ENCODE measurements around the gene ANKH. TPM values are rescaled to one million over a fixed set of nuclear protein-coding genes. Genes with fewer than 3 reads are reported as not detected.
"Not testable (repeated sequence)": the region's sequence is repeated elsewhere in the genome, so short reads cannot be mapped to it uniquely, and the experiment has no call there.

The ANKH gene
- total and polyA plus RNA-seq, 3 experiments from 2014 or later: 47.0 to 80.5 (median 80.0) TPM

DNA sequence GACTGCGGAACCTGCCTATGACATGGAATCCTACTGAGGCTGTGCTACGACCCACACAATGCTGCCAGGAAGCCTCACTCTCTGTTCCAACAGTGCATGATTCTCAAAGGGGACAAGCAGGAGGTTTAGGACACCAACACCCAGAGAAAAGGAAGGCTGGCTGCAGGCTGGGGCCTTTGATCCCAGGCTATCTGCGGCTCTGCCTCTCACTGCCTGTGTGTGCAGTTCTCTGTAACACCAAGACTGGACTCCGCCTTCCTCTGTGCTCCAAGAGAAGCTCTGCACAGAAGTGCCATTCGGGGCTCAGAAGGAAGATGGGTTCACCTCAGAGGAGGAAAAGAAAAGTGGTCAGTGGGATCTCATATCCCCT lies 20.5 kb downstream of the ANKH start:
- Histone ChIP-seq H3K4me3 (ENCODE audit: low read length) (no peak overlapping the region), H3K9me3 (ENCODE audit: low read length) (no peaks in the 10 kb centered on the region), H3K27me3 (ENCODE audit: insufficient read depth, low read length, poor library complexity, severe bottlenecking) (no peaks in the 10 kb centered on the region), H3K27ac (ENCODE audit: low read depth, low read length) (no peak overlapping the region), H3K4me1 (ENCODE audit: insufficient read depth, low read length) (no peaks in the 10 kb centered on the region), H3K36me3 (ENCODE audit: insufficient read depth, low read length) (no peaks in the 10 kb centered on the region)
- POLR2A ChIA-PET: no interaction called here
- Mint-ChIP-seq H3K27ac (peak overlapping the region in 3 of 8 donors; percentile 23 to 78 (median 60)), H3K9me3 (no peaks in the 10 kb centered on the region), H3K4me3 (no peak overlapping the region), H3K4me1 (peaks cover 33 to 52% (median 41%) of the 10 kb centered on the region in 3 donors), H3K36me3 (peaks cover 5 to 48% (median 17%) of the 10 kb centered on the region in 3 donors), H3K27me3 (peaks cover 0 to 3% of the 10 kb centered on the region in 2 donors)
- CTCF ChIA-PET: no interaction called here
- DNase-seq: no peak

DNA sequence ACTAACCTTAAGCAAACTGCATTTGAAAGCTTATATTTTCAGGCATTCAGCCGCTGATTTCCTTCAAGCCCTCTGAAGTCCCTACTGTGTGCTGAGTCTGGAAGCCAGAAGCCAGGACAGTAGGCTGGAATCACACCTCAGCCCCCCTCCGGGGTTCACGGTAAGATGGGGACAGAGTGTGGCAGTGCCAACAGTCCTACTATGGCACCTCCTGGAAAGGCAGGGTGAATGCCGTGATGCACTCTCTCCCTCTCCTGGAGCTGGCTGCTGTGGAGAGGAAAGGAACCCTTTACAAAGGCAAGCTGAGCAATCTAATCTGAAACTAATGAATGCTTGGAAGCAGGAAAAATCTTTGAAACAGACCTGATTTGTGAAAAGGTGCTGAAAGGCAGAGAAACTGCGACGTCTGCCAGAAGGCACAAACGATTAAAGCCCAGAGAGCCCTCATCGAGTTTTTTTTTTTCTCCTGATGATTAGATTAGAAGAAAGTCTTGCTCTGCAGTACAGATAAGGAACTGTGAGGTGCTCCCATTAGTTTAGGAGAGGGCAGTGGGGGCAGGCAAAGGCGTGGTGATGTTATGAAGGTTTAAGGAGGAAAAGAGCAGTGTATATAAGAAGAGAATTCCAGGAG lies 21.0 kb downstream of the ANKH start:
- Histone ChIP-seq H3K36me3 (ENCODE audit: insufficient read depth, low read length) (no peaks in the 10 kb centered on the region), H3K9me3 (ENCODE audit: low read length) (no peaks in the 10 kb centered on the region), H3K4me3 (ENCODE audit: low read length) (no peak overlapping the region), H3K27me3 (ENCODE audit: insufficient read depth, low read length, poor library complexity, severe bottlenecking) (no peaks in the 10 kb centered on the region), H3K4me1 (ENCODE audit: insufficient read depth, low read length) (no peaks in the 10 kb centered on the region), H3K27ac (ENCODE audit: low read depth, low read length) (no peak overlapping the region)
- Mint-ChIP-seq H3K4me3 (no peak overlapping the region), H3K9me3 (no peaks in the 10 kb centered on the region), H3K36me3 (peaks cover 5 to 50% (median 17%) of the 10 kb centered on the region in 3 donors), H3K4me1 (peaks cover 33 to 49% (median 37%) of the 10 kb centered on the region in 3 donors), H3K27ac (peak overlapping the region in 2 of 8 donors; percentile 60 to 78), H3K27me3 (peaks cover 0 to 3% of the 10 kb centered on the region in 2 donors)
- DNase-seq: no peak
- POLR2A ChIA-PET: no interaction called here
- CTCF ChIA-PET: no interaction called here

DNA sequence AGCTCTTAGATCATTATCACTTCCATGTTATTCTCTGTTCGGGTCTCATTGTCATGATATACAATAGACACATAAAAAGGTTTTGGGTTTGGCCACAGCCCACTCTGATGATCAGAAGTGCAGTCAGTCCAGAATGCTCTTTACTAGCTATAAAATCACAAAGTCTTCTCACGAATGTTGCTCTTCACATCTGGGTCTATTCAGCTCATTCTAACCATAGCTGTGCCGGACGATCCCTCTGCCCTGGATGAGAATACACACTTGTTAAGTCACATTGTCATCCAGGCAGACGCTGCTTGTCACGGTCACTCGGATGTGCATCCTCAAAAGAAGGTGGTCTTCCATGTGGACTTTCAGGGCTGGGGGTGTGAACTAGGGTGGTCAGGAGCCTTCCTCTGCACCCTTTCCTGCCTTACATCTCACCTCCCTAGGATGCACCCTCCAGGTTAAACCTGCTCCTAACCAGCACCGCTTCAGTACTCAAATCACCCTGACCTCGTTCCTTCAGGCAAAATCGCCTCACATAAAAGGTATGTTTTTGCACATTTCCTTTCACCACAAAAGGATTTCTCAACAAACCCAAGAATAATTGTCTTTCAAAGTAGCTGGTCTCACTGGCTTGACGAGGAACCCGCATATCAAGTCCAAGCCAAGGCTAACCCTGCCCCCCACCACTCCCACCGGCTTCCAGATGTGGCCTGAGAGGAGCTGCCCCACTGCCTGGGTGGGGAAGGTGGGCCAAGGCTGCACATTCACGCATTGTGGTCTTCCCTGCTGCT lies 21.9 kb downstream of the ANKH start:
- Mint-ChIP-seq H3K4me1 (peaks cover 26 to 47% (median 29%) of the 10 kb centered on the region in 3 donors), H3K27ac (peak overlapping the region in 1 of 8 donors; percentile 12), H3K27me3 (peaks cover 0 to 3% of the 10 kb centered on the region in 2 donors), H3K36me3 (peaks cover 5 to 57% (median 20%) of the 10 kb centered on the region in 3 donors), H3K9me3 (no peaks in the 10 kb centered on the region), H3K4me3 (no peak overlapping the region)
- H3K27ac ChIP-seq (ENCODE audit: low read depth, low read length): no peak overlapping the region
- no peaks in the 10 kb centered on the region for H3K36me3 ChIP-seq (ENCODE audit: insufficient read depth, low read length)
- ChIA-PET CTCF (no interaction called here), POLR2A (no interaction called here)
- H3K27me3 ChIP-seq (ENCODE audit: insufficient read depth, low read length, poor library complexity, severe bottlenecking): no peaks in the 10 kb centered on the region
- H3K4me1 ChIP-seq (ENCODE audit: insufficient read depth, low read length): no peaks in the 10 kb centered on the region
- DNase-seq: no peak
- no peak overlapping the region for H3K4me3 ChIP-seq (ENCODE audit: low read length)
- no peaks in the 10 kb centered on the region for H3K9me3 ChIP-seq (ENCODE audit: low read length)

GRCh38 chr5:14848942-14849341 lies 22.6 kb downstream of the ANKH start:
- DNase-seq; H3K4me3 Mint-ChIP-seq; H3K9me3 Mint-ChIP-seq; POLR2A ChIA-PET; H3K36me3 ChIP-seq (ENCODE audit: insufficient read depth, low read length); H3K27ac ChIP-seq (ENCODE audit: low read depth, low read length); H3K27me3 ChIP-seq (ENCODE audit: insufficient read depth, low read length, poor library complexity, severe bottlenecking); H3K4me1 ChIP-seq (ENCODE audit: insufficient read depth, low read length); H3K4me3 ChIP-seq (ENCODE audit: low read length); H3K27me3 Mint-ChIP-seq; CTCF ChIA-PET; H3K9me3 ChIP-seq (ENCODE audit: low read length): not testable (repeated sequence)
- H3K36me3 Mint-ChIP-seq: peaks cover 5 to 59% (median 22%) of the 10 kb centered on the region in 3 donors
- H3K4me1 Mint-ChIP-seq: peaks cover 22 to 41% (median 24%) of the 10 kb centered on the region in 3 donors
- H3K27ac Mint-ChIP-seq: peak overlapping the region in 1 of 8 donors; percentile 25

DNA sequence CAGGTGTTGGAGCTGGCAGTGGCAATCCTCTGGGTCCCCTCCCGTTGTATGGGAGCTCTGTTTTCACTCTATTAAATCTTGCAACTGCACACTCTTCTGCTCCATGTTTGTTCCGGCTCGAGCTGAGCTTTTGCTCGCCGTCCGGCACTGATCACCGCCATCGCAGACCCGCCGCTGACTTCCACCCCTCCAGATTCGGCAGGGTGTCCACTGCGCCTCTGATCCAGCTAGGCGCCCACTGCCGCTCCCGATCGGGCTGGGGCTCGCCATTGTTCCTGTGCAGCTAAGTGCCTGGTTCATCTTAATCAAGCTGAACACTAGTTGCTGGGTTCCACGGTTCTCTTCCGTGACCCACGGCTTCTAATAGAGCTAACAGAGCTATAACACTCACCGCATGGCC lies 23.2 kb downstream of the ANKH start:
- Mint-ChIP-seq H3K4me1 (peaks cover 22 to 41% (median 24%) of the 10 kb centered on the region in 3 donors), H3K27ac (peak overlapping the region in 1 of 8 donors; percentile 38), H3K27me3 (peaks cover 0 to 3% of the 10 kb centered on the region in 2 donors), H3K4me3 (no peak overlapping the region), H3K9me3 (no peaks in the 10 kb centered on the region), H3K36me3 (peaks cover 5 to 64% (median 24%) of the 10 kb centered on the region in 3 donors)
- no peak for DNase-seq
- H3K36me3 ChIP-seq (ENCODE audit: insufficient read depth, low read length): no peaks in the 10 kb centered on the region
- CTCF ChIA-PET: no interaction called here
- H3K4me3 ChIP-seq (ENCODE audit: low read length): no peak overlapping the region
- no peaks in the 10 kb centered on the region for H3K27me3 ChIP-seq (ENCODE audit: insufficient read depth, low read length, poor library complexity, severe bottlenecking)
- POLR2A ChIA-PET: no interaction called here
- no peak overlapping the region for H3K27ac ChIP-seq (ENCODE audit: low read depth, low read length)
- no peaks in the 10 kb centered on the region for H3K9me3 ChIP-seq (ENCODE audit: low read length)
- no peaks in the 10 kb centered on the region for H3K4me1 ChIP-seq (ENCODE audit: insufficient read depth, low read length)

GRCh38 chr5:14847471-14847870 lies 24.1 kb downstream of the ANKH start:
- no peak overlapping the region for H3K4me3 Mint-ChIP-seq
- Histone ChIP-seq H3K4me1 (ENCODE audit: insufficient read depth, low read length) (no peaks in the 10 kb centered on the region), H3K9me3 (ENCODE audit: low read length) (no peaks in the 10 kb centered on the region), H3K36me3 (ENCODE audit: insufficient read depth, low read length) (no peaks in the 10 kb centered on the region), H3K4me3 (ENCODE audit: low read length) (no peak overlapping the region), H3K27ac (ENCODE audit: low read depth, low read length) (no peak overlapping the region), H3K27me3 (ENCODE audit: insufficient read depth, low read length, poor library complexity, severe bottlenecking) (no peaks in the 10 kb centered on the region)
- POLR2A ChIA-PET: no interaction called here
- H3K27me3 Mint-ChIP-seq: peaks cover 0 to 3% of the 10 kb centered on the region in 2 donors
- H3K36me3 Mint-ChIP-seq: peaks cover 5 to 67% (median 24%) of the 10 kb centered on the region in 3 donors
- no peaks in the 10 kb centered on the region for H3K9me3 Mint-ChIP-seq
- CTCF ChIA-PET: no interaction called here
- DNase-seq: no peak
- H3K4me1 Mint-ChIP-seq: peaks cover 18 to 34% (median 20%) of the 10 kb centered on the region in 3 donors
- peak overlapping the region in 1 of 8 donors; percentile 14 for H3K27ac Mint-ChIP-seq

GRCh38 chr5:14842117-14842516 lies 29.5 kb downstream of the ANKH start:
- Histone ChIP-seq H3K9me3 (ENCODE audit: low read length) (no peaks in the 10 kb centered on the region), H3K36me3 (ENCODE audit: insufficient read depth, low read length) (no peaks in the 10 kb centered on the region), H3K4me3 (ENCODE audit: low read length) (no peak overlapping the region), H3K27me3 (ENCODE audit: insufficient read depth, low read length, poor library complexity, severe bottlenecking) (no peaks in the 10 kb centered on the region), H3K27ac (ENCODE audit: low read depth, low read length) (no peak overlapping the region), H3K4me1 (ENCODE audit: insufficient read depth, low read length) (no peaks in the 10 kb centered on the region)
- CTCF ChIA-PET: interaction anchor here (1.3 kb wide), 1 partner anchor 9 kb away, joined by 3 read pairs; no protein-coding TSS in a partner anchor
- no peak for DNase-seq
- Mint-ChIP-seq H3K9me3 (peaks cover 0 to 2% (median 0%) of the 10 kb centered on the region in 5 donors), H3K4me1 (peaks cover 7 to 20% (median 20%) of the 10 kb centered on the region in 3 donors), H3K36me3 (peaks cover 5 to 47% (median 13%) of the 10 kb centered on the region in 3 donors), H3K27me3 (no peaks in the 10 kb centered on the region), H3K27ac (no peak overlapping the region), H3K4me3 (no peak overlapping the region)
- POLR2A ChIA-PET: no interaction called here

GRCh38 chr5:14840624-14841023 lies 31.0 kb downstream of the ANKH start:
- H3K27me3 ChIP-seq (ENCODE audit: insufficient read depth, low read length, poor library complexity, severe bottlenecking): no peaks in the 10 kb centered on the region
- Mint-ChIP-seq H3K4me1 (peaks cover 8 to 27% (median 21%) of the 10 kb centered on the region in 3 donors), H3K9me3 (peaks cover 0 to 2% (median 0%) of the 10 kb centered on the region in 5 donors), H3K36me3 (peaks cover 5 to 39% (median 13%) of the 10 kb centered on the region in 3 donors), H3K4me3 (no peak overlapping the region), H3K27me3 (no peaks in the 10 kb centered on the region), H3K27ac (peak overlapping the region in 2 of 8 donors; percentile 37 to 80)
- H3K9me3 ChIP-seq (ENCODE audit: low read length): no peaks in the 10 kb centered on the region
- H3K27ac ChIP-seq (ENCODE audit: low read depth, low read length): no peak overlapping the region
- CTCF ChIA-PET: interaction anchor here (1.4 kb wide), 1 partner anchor 16 kb away, joined by 5 read pairs; no protein-coding TSS in a partner anchor
- POLR2A ChIA-PET: no interaction called here
- H3K4me1 ChIP-seq (ENCODE audit: insufficient read depth, low read length): no peaks in the 10 kb centered on the region
- no peak overlapping the region for H3K4me3 ChIP-seq (ENCODE audit: low read length)
- no peaks in the 10 kb centered on the region for H3K36me3 ChIP-seq (ENCODE audit: insufficient read depth, low read length)
- DNase-seq: no peak

Data from CD8-positive, alpha-beta memory T cell (primary cell).